GM18951 (cell line): Measurements from ENCODE around the gene MED26.

Experiments
- POLR2A ChIP-seq: IDR thresholded peaks from 4 replicates; pipeline ENCODE4 v1.6.1; 2011; ENCODE audit warnings: mild to moderate bottlenecking; ENCODE audit not compliant: insufficient read length, insufficient read depth; ENCODE audit errors: extremely low read depth
- in situ Hi-C: fragments of 300-500 bp; cut with MboI; formaldehyde crosslinking; loops from one replicate; pipeline ENCODE4 v1.12.0; 2022; ENCODE audit warnings: low sequenced_read_pairs, mixed read lengths, inconsistent platforms; ENCODE audit not compliant: unreplicated experiment

MED26 gene

GRCh38 chr19:16531380-16531669, 96.7 kb downstream of the MED26 start:
- no peak for TF ChIP-seq POLR2A
- in situ Hi-C loops, result no loop called here

GRCh38 chr19:16530540-16531379, 97.2 kb downstream of the MED26 start:
- in situ Hi-C loops, result no loop called here
- no peak for TF ChIP-seq POLR2A

- in situ Hi-C loops, result no loop called here
Observed at GRCh38 chr19:16529466-16530144, 98.4 kb downstream of the MED26 start.

GRCh38 chr19:16527971-16528521, 100.0 kb downstream of the MED26 start:
- in situ Hi-C loops, result no loop called here

More at GRCh38 chr19:16529466-16530144, 98.4 kb downstream of the MED26 start:
- no peak for TF ChIP-seq POLR2A

GRCh38 chr19:16527334-16527935, 100.6 kb downstream of the MED26 start:
- in situ Hi-C loops, result no loop called here

More at GRCh38 chr19:16527971-16528521, 100.0 kb downstream of the MED26 start:
- no peak for TF ChIP-seq POLR2A

GRCh38 chr19:16525751-16526481, 102.1 kb downstream of the MED26 start:
- TF ChIP-seq POLR2A, result no peak
- in situ Hi-C loops, result no loop called here

More at GRCh38 chr19:16527334-16527935, 100.6 kb downstream of the MED26 start:
- TF ChIP-seq POLR2A, result no peak

GRCh38 chr19:16524991-16525734, 102.8 kb downstream of the MED26 start:
- in situ Hi-C loops, result no loop called here
- TF ChIP-seq POLR2A, result no peak
